GM12891 (cell line): ENCODE measurements around the gene HOXC12.

Experiments
- DNase-seq: peaks from one replicate; pipeline ENCODE4 v3.0.0; 2011; ENCODE audit warnings: low spot score; ENCODE audit not compliant: insufficient read length
- FAIRE-seq: peaks from 2 replicates; lab custom pipeline; 2011; peaks lifted over from hg19 to GRCh38; lab: Jason Lieb, UNC
- PAX5 ChIP-seq: IDR thresholded peaks from 2 replicates; pipeline ENCODE4 v1.6.1; 2011; ENCODE audit warnings: low read length, moderate library complexity, mild to moderate bottlenecking; ENCODE audit not compliant: insufficient read depth, severe bottlenecking
- POLR2A ChIP-seq: IDR thresholded peaks from 2 replicates; pipeline ENCODE4 v1.6.1; 2011; ENCODE audit warnings: low read depth, low read length, control low read depth
- POLR2AphosphoS5 ChIP-seq: IDR thresholded peaks from 2 replicates; pipeline ENCODE4 v1.6.1; 2011; ENCODE audit warnings: low read depth, low read length, control low read depth
- POU2F2 ChIP-seq: IDR thresholded peaks from 2 replicates; pipeline ENCODE4 v1.6.1; 2011; ENCODE audit warnings: low read depth, mild to moderate bottlenecking, control low read depth, low read length, moderate library complexity
- SPI1 ChIP-seq: IDR thresholded peaks from 2 replicates; pipeline ENCODE4 v1.6.1; 2011; ENCODE audit warnings: low read depth, low read length, control low read depth
- TAF1 ChIP-seq: IDR thresholded peaks from 2 replicates; pipeline ENCODE4 v1.6.1; 2011; ENCODE audit warnings: low read depth, low read length, control low read depth

The HOXC12 gene

GRCh38 chr12:53940443-53941014 lies 14.2 kb upstream of the HOXC12 start:
- FAIRE-seq (no peak), DNase-seq (no peak)
- no peak for TF ChIP-seq POLR2A
- no peak for TF ChIP-seq PAX5
- no peak for TF ChIP-seq POU2F2
- no peak for TF ChIP-seq SPI1
- TF ChIP-seq POLR2AphosphoS5, result no peak
- no peak for TF ChIP-seq TAF1

GRCh38 chr12:53941187-53941586 lies 13.5 kb upstream of the HOXC12 start:
- TF ChIP-seq SPI1 (no peak), POLR2A (no peak), POU2F2 (no peak), PAX5 (no peak), TAF1 (no peak), POLR2AphosphoS5 (no peak)
- FAIRE-seq, result no peak
- DNase-seq, result no peak

GRCh38 chr12:53941750-53942149 lies 13.0 kb upstream of the HOXC12 start:
- TF ChIP-seq TAF1 (no peak), POU2F2 (no peak), SPI1 (no peak), POLR2A (no peak), POLR2AphosphoS5 (no peak)
- DNase-seq (no peak), FAIRE-seq (no peak)

- TF ChIP-seq POU2F2, result no peak
- no peak for TF ChIP-seq POLR2AphosphoS5
- no peak for TF ChIP-seq TAF1
- TF ChIP-seq SPI1, result no peak
- TF ChIP-seq PAX5, result no peak
- no peak for TF ChIP-seq POLR2A
- FAIRE-seq (no peak), DNase-seq (no peak)
These were observed 12.2 kb upstream of the HOXC12 start for GRCh38 chr12:53942467-53942997.

DNA sequence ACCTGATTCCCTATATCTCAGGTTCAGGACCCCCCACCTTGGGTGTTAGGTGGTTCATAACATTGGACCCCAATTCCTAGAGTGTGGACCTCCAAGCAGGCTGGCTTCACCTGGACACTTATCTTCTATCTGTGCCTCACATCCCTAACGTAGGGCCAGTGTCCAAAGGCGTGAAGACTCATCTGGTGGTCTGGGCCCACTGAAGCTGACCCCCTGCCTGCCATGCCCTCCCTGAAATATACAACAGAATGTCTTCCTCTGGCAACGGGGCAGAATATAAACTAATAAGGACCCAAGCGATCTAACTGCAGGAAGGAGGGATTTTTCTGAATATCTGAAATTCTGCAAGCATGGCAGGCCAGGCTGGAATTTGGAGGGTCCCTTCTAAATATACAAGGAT lies 10.5 kb upstream of the HOXC12 start:
- TF ChIP-seq POU2F2, result no peak
- TF ChIP-seq POLR2AphosphoS5, result no peak
- TF ChIP-seq PAX5, result no peak
- TF ChIP-seq SPI1, result no peak
- no peak for TF ChIP-seq POLR2A
- TF ChIP-seq TAF1, result no peak
- FAIRE-seq (no peak), DNase-seq (no peak)

GRCh38 chr12:53944907-53945847 lies 9.5 kb upstream of the HOXC12 start:
- no peak for TF ChIP-seq POLR2AphosphoS5
- no peak for TF ChIP-seq PAX5
- TF ChIP-seq POLR2A, result no peak
- DNase-seq (no peak), FAIRE-seq (no peak)

GRCh38 chr12:53947743-53948142 lies 7.0 kb upstream of the HOXC12 start:
- FAIRE-seq, result no peak
- DNase-seq, result no peak
- no peak for TF ChIP-seq TAF1
- TF ChIP-seq PAX5, result no peak
- no peak for TF ChIP-seq POLR2AphosphoS5
- no peak for TF ChIP-seq POLR2A
- TF ChIP-seq POU2F2, result no peak
- TF ChIP-seq SPI1, result no peak

DNA sequence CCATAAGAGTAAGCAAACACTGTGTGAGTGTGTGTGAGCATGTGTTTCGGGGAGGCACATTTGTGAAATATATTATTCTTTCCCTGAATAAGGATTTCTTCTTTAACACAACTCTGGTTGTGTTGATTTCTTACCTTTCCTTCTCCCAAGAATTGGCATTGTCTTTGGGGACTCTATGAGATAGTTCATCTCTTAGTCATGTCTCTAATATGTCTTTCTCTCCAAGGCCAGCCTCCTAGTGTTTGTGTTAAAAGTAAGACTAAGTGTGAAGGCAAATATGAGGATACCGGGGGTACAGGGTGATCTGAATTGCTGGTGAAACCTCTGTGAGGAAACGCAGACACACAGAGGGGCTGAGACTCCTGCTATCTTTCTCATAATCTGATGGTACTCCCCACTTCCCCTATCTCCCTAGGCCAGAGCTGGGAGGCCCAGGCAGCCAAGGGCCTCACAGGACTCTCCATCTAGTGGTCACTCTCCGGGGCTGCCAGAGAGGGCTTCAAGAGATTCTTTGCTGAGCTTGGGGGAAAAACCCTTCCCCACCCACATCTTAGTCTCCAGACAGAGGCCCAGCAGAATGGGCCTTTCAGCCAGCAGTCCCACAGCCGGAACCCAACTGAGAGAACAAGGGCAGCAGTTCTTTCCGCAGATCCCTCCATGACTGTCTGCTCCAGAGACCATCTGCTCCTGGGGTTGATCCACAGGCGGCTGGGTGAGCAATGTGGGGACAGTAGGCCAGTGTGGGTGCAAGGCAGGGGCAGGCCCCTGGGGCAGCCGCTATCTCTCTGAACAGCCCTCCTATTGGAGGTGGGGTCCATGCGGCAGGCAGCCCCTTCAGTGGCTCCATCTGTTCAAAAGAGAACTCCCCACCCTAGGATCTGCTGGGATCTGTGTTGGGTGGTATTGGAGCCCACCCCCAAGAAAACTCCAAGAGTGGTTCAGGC lies 5.8 kb upstream of the HOXC12 start:
- DNase-seq, result no peak
- FAIRE-seq, result no peak
- TF ChIP-seq PAX5 (no peak), POLR2A (no peak), TAF1 (no peak), SPI1 (no peak; the same call in 1 of the 2 replicates), POLR2AphosphoS5 (no peak), POU2F2 (no peak)

DNA sequence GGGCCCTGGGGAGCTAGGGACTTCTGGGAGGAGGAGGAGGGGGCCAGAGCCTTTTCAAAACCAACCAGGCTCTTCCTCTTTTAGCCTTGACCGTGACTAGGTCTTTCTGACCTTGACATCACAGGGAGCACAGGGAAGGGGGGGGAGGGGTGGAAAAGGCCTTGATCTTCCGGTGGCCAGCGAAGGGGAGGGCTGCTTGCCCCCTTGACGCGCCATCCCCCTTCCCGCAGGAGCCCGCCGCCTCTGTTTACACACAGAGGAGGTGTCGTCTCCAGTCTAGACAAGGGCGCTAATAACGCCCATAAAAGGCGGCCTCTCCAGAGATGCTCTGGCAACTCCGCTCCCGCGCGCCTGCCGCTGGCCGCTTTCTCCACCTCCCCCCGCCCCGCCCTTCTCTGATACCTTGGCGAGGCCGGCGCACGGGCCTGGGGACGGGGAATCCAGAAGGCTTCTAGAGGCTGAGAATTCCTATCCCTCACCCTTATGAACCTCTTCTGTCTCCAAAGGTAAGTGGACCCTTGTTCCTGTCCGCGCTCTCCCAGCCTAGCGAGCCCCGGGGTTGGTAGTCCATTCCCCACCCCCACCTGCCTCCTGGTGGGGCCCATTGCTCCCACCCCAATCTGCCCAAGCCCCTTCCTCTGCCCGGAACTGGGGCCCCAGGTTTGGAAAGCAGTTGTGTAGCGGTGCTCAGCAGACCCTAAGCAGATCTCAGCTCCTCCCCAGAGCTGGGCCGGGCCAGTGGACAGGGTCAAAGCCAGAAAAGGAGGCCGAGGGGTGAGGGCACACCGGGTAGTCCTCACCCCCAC lies 4.9 kb upstream of the HOXC12 start:
- FAIRE-seq (no peak), DNase-seq (no peak)

More for the DNA sequence above, 4.9 kb upstream of the HOXC12 start:
- TF ChIP-seq POLR2A (no peak), SPI1 (no peak), TAF1 (no peak), PAX5 (no peak), POU2F2 (no peak), POLR2AphosphoS5 (no peak)
